ENCODE data around the gene RBCK1. TPM values are rescaled to one million over a fixed set of nuclear protein-coding genes. Genes with fewer than 3 reads are reported as not detected.

Gene RBCK1
- total and polyA plus RNA-seq, 9 of the 15 experiments (the other 6 are each of a cell fraction or from before 2014, with no cell fraction given), result 5.9 to 59.3 (median 26.5) TPM

GRCh38 chr20:415820-416322, 7.8 kb downstream of the RBCK1 start (continued):
- peak in 1 of 2 experiments; percentile 43; a peak in 1 of 4 replicates for TF ChIP-seq ZNF639 (CRISPR knock-in tag; conservative IDR thresholded peaks at IDR 0.05 in 1 of 2, IDR thresholded peaks at IDR 0.05 in 1 of 2)
- no peak for TF ChIP-seq ZNF184 (CRISPR knock-in tag; IDR thresholded peaks at IDR 0.05)
- TF ChIP-seq NFE2L1 (tag; IDR thresholded peaks at IDR 0.05; ENCODE audit: borderline replicate concordance, low read depth), result no peak
- no peak for TF ChIP-seq GABPB2 (CRISPR knock-in tag; conservative IDR thresholded peaks at IDR 0.05)
- peak in 1 of 2 experiments; percentile 54 for TF ChIP-seq E2F6 (IDR thresholded peaks at IDR 0.05; ENCODE audit: borderline replicate concordance in 1 of 2, extremely low read depth in 1 of 2, insufficient read depth in 1 of 2, insufficient read length in 1 of 2, low read depth in 1 of 2, low read length in 1 of 2, poor library complexity in 1 of 2, severe bottlenecking in 1 of 2)
- peak; percentile 87 for TF ChIP-seq SMAD4 (CRISPR knock-in tag; conservative IDR thresholded peaks at IDR 0.05)
- TF ChIP-seq TAL1 (IDR thresholded peaks at IDR 0.05), result peak; percentile 81
- TF ChIP-seq, protein P1, sequence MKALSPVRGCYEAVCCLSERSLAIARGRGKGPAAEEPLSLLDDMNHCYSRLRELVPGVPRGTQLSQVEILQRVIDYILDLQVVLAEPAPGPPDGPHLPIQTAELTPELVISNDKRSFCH (CRISPR knock-in tag; IDR thresholded peaks at IDR 0.05), result no peak
- TF ChIP-seq, protein P1 (tag; IDR thresholded peaks at IDR 0.05), result peak; percentile 41; the same call in 1 of the 2 replicates
- peak; percentile 80 for TF ChIP-seq CHD2 (IDR thresholded peaks at IDR 0.05; ENCODE audit: low read depth, low read length)
- TF ChIP-seq HNRNPLL (IDR thresholded peaks at IDR 0.05; ENCODE audit: low read depth, low read length, poor library complexity, severe bottlenecking), result no peak
- 0 out of 2 replicates have a peak, but pooled peaks have one; percentile 53 for TF ChIP-seq ZFX (CRISPR knock-in tag; IDR thresholded peaks at IDR 0.05)
- TF ChIP-seq ZNF76 (CRISPR knock-in tag; IDR thresholded peaks at IDR 0.05; ENCODE audit: borderline replicate concordance), result no peak
- 0 out of 2 replicates have a peak, but pooled peaks have one; percentile 41 for TF ChIP-seq TRIM28 (IDR thresholded peaks at IDR 0.05)
- TF ChIP-seq ZNF175 (CRISPR knock-in tag; IDR thresholded peaks at IDR 0.05; ENCODE audit: low read depth), result peak; percentile 47; the same call in 1 of the 2 replicates
- TF ChIP-seq FOXM1 (IDR thresholded peaks at IDR 0.05; ENCODE audit: low read depth), result peak; percentile 52
- no peak for TF ChIP-seq FOXM1 (CRISPR knock-in tag; IDR thresholded peaks at IDR 0.05; ENCODE audit: low read depth)
- no peak for TF ChIP-seq NFYB (IDR thresholded peaks at IDR 0.05; ENCODE audit: extremely low read depth, insufficient read length)
- TF ChIP-seq SMARCA4 (IDR thresholded peaks at IDR 0.05), result peak; percentile 91
- TF ChIP-seq CHAMP1 (IDR thresholded peaks at IDR 0.05), result peak; percentile 86
- TF ChIP-seq PHB2 (IDR thresholded peaks at IDR 0.05; ENCODE audit: low read depth), result no peak
- TF ChIP-seq SMARCC2 (IDR thresholded peaks at IDR 0.05; ENCODE audit: low read depth), result 0 out of 2 replicates have a peak, but pooled peaks have one; percentile 30
- peak; percentile 67; the same call in 1 of the 2 replicates for TF ChIP-seq DMBX1 (CRISPR knock-in tag; IDR thresholded peaks at IDR 0.05; ENCODE audit: borderline replicate concordance)
- TF ChIP-seq ZEB2 (IDR thresholded peaks at IDR 0.05), result peak; percentile 91
